ENCODE results near the gene PAK6.

- TF ChIP-seq CTCF (IDR thresholded peaks at IDR 0.05) (no peak), POLR2A (IDR thresholded peaks at IDR 0.05) (no peak)
Observed at GRCh38 chr15:40245666-40246450, 7.0 kb downstream of the PAK6 start.
